GM12892 (cell line): Measurements from ENCODE around the gene EBP.

Experiments used
- DNase-seq: peaks from one replicate; pipeline ENCODE4 v3.0.0; 2011; ENCODE audit not compliant: insufficient read length
- FAIRE-seq: peaks from 2 replicates; lab custom pipeline; 2011; peaks lifted over from hg19 to GRCh38; lab: Jason Lieb, UNC
- POLR2A ChIP-seq: IDR thresholded peaks from 2 replicates; pipeline ENCODE4 v1.6.1; 2011; ENCODE audit warnings: low read depth, low read length, control low read depth
- POLR2AphosphoS5 ChIP-seq: IDR thresholded peaks from 2 replicates; pipeline ENCODE4 v1.6.1; 2011; ENCODE audit warnings: low read depth, low read length, control low read depth
- TAF1 ChIP-seq: IDR thresholded peaks from 2 replicates; pipeline ENCODE4 v1.6.1; 2011; ENCODE audit warnings: low read depth, mild to moderate bottlenecking, control low read depth, low read length, borderline replicate concordance

Gene EBP

DNA sequence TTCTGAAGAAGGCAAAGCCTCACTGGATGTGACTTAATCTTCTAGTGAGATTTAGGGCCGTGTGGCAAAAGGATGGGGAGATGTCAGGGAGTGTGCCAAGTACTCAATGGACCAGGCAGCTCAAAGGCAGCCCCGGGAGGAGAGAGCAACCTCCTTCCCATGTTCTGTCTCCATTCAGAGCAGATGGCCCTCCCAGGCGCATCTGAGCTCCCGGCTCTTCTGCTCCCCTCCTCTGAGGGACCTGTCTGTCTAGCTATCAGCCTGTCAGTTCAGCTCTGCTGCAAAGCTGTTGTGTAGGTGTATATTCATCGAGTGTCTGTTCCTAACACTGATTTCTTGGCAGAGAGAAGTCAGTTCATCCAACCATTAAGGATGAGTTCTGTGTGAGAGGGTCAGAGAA is 23.7 kb upstream of the EBP start:
- no peak for TF ChIP-seq POLR2AphosphoS5
- no peak for TF ChIP-seq POLR2A
- TF ChIP-seq TAF1: no peak
- DNase-seq (no peak), FAIRE-seq (no peak)

- TF ChIP-seq TAF1 (no peak), POLR2AphosphoS5 (no peak), POLR2A (no peak)
- FAIRE-seq (no peak), DNase-seq (no peak)
Measured at GRCh38 chrX:48498374-48498809, 23.2 kb upstream of the EBP start.

GRCh38 chrX:48504261-48504660 is 17.3 kb upstream of the EBP start:
- FAIRE-seq: no peak
- no peak for DNase-seq
- TF ChIP-seq POLR2AphosphoS5 (no peak), TAF1 (no peak), POLR2A (no peak)

DNA sequence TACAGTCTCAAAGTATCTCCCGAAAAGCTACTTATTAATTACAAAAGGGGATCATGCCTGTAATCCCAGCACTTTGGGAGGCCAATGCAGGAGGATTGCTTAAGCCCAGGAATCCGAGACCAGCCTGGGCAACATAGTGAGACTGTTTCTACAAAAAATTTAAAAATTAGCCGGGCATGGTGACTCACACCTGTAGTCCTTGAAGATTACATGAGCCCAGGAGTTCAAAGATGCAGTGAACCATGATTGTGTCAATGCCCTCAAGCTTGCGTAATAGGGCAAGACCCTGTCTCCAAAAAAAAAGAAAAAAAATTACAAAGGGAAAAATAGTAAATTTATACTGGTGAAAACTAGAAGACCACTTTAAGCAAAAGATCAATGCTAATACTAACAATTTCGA is 16.1 kb upstream of the EBP start:
- FAIRE-seq: no peak
- no peak for DNase-seq
- no peak for TF ChIP-seq TAF1
- no peak for TF ChIP-seq POLR2A

DNA sequence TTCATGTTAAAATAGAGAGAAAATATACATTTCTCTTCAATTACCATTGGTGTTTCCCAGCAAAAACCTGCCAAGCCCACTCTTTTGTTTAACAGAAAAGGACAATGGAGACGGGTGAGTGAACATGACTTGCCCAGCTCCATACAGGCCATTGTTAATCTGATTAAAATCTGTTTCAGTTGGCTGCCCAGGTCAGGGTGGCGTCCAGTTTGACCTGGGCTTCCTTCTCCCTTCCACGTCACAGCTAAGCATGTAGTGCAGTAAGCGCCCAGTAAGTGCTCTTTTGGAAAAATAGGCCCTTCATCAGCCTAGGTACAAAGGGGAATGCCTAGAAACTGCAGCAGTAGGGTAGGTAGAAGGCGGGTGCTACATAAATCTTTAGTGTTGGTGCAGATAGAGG is 14.4 kb upstream of the EBP start:
- FAIRE-seq: no peak
- TF ChIP-seq POLR2AphosphoS5 (no peak), TAF1 (no peak), POLR2A (no peak)

GRCh38 chrX:48508400-48509244 is 13.0 kb upstream of the EBP start, which contains the start of gene PORCN:
Gene PORCN (plus strand): TSS chrX:48508992. CDS start chrX:48509821, 829 bp downstream.
- DNase-seq (peak; percentile 93), FAIRE-seq (peak; percentile 84)
- TF ChIP-seq POLR2AphosphoS5: no peak
- TF ChIP-seq POLR2A: peak; percentile 57; the same call in 1 of the 2 replicates
- no peak for TF ChIP-seq TAF1

More for the DNA sequence above, 14.4 kb upstream of the EBP start:
- no peak for DNase-seq

DNA sequence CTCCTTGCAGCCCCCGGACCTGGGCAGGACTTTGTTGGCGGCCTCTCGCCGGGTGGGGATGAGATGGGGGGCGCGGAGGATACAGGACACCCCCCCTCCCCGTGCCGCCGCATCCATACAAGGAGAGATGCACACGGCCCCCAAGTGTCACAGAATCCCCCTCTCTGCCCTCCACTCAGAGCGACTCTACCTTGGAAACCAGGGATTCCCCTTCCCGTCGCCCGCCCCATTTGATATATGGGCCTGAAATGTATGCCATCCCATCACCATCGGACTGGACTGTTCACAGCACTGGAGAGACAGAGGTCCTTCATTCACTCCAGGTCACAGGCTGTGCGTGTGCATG is 12.4 kb upstream of the EBP start:
- TF ChIP-seq POLR2A (no peak), POLR2AphosphoS5 (no peak), TAF1 (no peak)
- DNase-seq (no peak), FAIRE-seq (no peak)

GRCh38 chrX:48509619-48510018 is 12.0 kb upstream of the EBP start:
- FAIRE-seq: peak; percentile 54
- TF ChIP-seq POLR2A (no peak), POLR2AphosphoS5 (no peak)
- no peak for DNase-seq

DNA sequence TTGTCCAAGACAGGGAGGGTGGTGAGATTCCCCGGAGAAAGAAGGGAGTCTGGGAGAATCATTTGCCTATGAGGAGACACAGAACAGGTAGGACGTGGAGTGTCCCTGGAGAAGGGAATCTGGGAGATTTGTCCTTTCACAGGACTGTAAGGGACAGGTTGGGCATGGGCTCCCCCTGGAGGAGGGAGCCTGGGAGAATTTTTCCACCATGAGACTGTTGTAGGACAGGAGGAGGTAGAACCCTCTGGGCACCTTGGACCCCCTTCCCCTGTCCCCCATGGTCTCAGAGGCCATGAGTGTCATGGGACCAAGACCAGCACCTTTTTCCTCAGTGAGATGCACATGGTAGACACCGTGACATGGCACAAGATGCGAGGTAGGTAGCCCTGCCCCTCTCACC is 10.0 kb upstream of the EBP start:
- no peak for FAIRE-seq
- TF ChIP-seq TAF1 (no peak), POLR2A (no peak), POLR2AphosphoS5 (no peak)
- no peak for DNase-seq

GRCh38 chrX:48512371-48512935 is 9.2 kb upstream of the EBP start:
- no peak for FAIRE-seq
- DNase-seq: no peak
- TF ChIP-seq TAF1: no peak
- no peak for TF ChIP-seq POLR2AphosphoS5
- no peak for TF ChIP-seq POLR2A

DNA sequence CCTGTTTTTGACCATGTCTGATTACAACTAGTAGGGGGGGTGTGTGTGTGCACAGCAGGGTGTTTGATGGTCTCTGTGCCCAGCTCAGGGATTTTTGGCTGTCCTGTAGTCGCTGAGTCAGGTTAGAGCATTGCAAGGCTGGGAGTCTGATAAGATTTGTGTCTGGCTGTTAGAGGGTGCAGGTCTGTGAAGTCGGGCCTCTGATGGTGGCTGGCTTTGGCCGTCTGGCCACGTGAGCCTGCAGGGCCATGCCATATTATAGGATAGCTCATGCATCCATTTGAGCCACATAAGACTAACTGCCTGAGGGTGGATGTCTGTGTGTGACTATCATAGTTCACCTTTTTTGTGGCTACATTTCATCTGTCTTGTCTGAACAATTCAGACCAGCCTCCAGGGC is 7.9 kb upstream of the EBP start:
- FAIRE-seq (no peak), DNase-seq (no peak)
- TF ChIP-seq POLR2AphosphoS5: no peak
- no peak for TF ChIP-seq TAF1
- no peak for TF ChIP-seq POLR2A
